Measurements from ENCODE around the gene ADAM8. TPM values are rescaled to one million over a fixed set of nuclear protein-coding genes. Genes with fewer than 3 reads are reported as not detected.

Gene ADAM8
- total RNA-seq, 1 donor from 2014 or later = 16.9 TPM

DNA sequence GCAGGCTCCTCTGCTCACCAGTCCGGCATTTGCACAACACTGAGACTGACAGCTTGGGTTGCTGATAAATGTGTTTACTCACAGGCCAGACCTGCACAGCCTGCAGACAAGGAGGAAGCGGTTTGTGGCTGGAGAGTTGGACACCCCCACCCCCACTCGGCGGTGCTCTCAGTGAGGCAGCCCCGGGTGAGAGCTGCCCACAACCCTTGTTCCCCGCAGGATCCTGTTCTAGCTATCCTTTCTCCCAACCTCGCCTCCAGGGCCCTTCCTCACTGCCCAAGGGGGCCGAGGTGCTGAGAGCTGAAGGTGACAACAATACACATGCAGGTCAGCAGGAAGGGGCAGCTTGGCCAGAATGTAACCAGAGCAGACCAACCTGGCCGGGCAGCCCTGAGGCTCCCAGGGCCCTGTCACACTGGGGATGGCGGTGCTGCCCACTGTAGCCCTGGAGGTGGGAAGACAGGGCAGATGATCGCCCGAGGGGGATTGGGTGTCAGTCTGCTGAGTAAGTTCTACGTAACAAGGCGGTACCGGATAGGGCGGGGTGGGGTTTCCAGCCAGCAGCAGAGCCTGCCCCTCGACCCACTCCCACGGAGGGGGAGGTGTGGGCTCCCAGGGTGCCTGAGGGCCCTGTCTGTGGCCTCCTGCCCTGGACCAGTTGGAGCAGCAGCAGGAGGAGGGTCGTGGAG is 2.1 kb upstream of the ADAM8 start:
- peak overlapping the region; percentile 30 for H3K4me3 Mint-ChIP-seq
- H3K9me3 Mint-ChIP-seq = no peaks in the 10 kb centered on the region
- peaks cover 11% of the 10 kb centered on the region for H3K27me3 Mint-ChIP-seq (ENCODE audit: low read depth)
- H3K36me3 Mint-ChIP-seq = peaks cover 8% of the 10 kb centered on the region
- peak overlapping the region; percentile 72 for H3K27ac Mint-ChIP-seq
- TF ChIP-seq, protein P1, sequence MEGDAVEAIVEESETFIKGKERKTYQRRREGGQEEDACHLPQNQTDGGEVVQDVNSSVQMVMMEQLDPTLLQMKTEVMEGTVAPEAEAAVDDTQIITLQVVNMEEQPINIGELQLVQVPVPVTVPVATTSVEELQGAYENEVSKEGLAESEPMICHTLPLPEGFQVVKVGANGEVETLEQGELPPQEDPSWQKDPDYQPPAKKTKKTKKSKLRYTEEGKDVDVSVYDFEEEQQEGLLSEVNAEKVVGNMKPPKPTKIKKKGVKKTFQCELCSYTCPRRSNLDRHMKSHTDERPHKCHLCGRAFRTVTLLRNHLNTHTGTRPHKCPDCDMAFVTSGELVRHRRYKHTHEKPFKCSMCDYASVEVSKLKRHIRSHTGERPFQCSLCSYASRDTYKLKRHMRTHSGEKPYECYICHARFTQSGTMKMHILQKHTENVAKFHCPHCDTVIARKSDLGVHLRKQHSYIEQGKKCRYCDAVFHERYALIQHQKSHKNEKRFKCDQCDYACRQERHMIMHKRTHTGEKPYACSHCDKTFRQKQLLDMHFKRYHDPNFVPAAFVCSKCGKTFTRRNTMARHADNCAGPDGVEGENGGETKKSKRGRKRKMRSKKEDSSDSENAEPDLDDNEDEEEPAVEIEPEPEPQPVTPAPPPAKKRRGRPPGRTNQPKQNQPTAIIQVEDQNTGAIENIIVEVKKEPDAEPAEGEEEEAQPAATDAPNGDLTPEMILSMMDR (IDR thresholded peaks at IDR 0.05; ENCODE audit: unreplicated experiment) = no peak
- H3K4me1 Mint-ChIP-seq = peaks cover 22% of the 10 kb centered on the region
- no peak for DNase-seq (ENCODE audit: low spot score in 2 of 2, unreplicated experiment in 2 of 2)

DNA sequence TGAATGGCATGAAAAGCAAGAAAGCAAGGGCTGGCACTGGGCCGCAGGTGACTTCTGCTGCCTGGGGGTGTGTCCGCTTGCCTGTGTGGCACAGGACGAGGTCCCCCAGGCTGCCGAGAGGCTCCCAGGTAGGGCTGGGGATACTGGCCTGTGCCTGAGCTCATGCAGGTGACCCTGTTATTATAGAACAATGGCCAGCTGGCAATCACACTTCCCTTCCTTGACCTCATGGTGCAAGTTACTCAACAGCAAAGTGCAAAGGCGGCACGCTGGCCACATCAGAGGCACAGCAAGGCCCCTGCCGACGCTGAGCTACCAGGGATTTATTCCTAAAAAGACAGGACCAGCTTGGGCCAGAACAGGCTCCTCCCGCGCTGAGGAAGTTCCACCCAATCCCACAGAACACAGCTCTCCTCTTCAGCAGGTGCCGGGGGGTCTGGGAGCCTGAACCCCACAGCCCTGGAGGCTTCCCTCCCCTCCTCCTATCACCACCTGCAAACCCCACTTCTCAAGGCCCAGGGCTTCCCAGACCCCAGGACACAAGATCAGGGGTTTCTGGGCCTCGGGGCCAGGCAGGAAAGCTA is 1.4 kb upstream of the ADAM8 start:
- Mint-ChIP-seq H3K27ac (peak overlapping the region; percentile 72), H3K36me3 (peaks cover 7% of the 10 kb centered on the region), H3K4me1 (peaks cover 22% of the 10 kb centered on the region), H3K9me3 (no peaks in the 10 kb centered on the region), H3K27me3 (ENCODE audit: low read depth) (peaks cover 11% of the 10 kb centered on the region), H3K4me3 (peak overlapping the region; percentile 30)
- TF ChIP-seq, protein P1 (IDR thresholded peaks at IDR 0.05; ENCODE audit: unreplicated experiment) = no peak
- DNase-seq (ENCODE audit: low spot score in 2 of 2, unreplicated experiment in 2 of 2) = no peak

DNA sequence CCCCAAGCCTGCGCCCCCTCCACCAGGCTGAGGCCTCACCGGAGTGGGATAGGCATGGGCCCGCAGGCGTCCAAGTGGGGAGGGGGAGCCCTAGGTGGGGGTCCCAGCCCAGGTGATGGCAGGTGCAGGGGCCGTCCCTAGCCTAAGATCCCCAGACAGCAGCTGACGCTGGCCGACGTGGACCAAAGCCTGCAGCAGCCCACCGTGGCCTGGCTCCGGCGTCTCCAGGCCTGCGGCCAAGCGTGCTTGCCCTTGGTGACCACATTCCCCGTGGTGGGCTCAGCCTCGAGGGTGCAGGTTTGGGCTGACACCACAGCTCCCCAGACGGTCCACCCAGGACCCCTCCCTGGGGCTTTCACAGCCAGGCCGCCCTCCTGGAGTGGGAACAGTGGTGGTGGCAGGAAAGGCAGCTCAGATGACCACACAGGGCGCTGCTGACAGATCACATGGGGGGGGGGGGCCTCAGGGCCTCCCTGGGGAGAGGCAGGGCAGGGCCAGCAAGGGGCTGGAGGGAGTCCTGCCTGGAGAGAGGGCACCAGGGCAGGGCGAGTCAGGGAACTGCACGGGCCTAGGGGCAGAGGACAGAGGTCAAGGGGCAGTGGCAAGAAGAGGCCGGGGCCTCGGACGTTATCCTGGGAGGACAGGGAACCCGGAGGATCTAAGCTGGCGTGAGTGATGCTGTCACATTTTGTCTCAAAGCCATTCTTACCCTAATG is 767 bp upstream of the ADAM8 start:
- TF ChIP-seq, protein P1 (IDR thresholded peaks at IDR 0.05; ENCODE audit: unreplicated experiment) = no peak
- peaks cover 22% of the 10 kb centered on the region for H3K4me1 Mint-ChIP-seq
- H3K27me3 Mint-ChIP-seq (ENCODE audit: low read depth) = peaks cover 11% of the 10 kb centered on the region
- no peak overlapping the region for H3K27ac Mint-ChIP-seq
- H3K36me3 Mint-ChIP-seq = peaks cover 5% of the 10 kb centered on the region
- DNase-seq (ENCODE audit: low spot score in 2 of 2, unreplicated experiment in 2 of 2) = no peak
- H3K4me3 Mint-ChIP-seq = no peak overlapping the region
- no peaks in the 10 kb centered on the region for H3K9me3 Mint-ChIP-seq

DNA sequence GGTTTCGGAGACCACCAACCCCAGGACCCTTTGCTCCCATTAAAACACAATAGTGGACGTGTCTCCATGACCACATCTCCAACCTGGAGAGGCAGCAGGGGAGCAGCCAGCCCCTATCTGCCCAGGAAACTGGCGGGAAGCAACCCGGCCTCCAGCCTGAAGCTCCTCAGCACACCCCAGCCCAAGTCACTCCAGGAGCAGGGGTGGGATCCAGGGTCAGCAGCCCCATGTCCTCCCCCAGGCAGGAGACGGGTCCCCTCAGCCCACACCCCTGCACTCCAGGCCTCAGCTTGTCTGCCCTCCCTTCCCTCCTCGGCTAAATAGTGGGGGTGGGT is 601 bp downstream of the ADAM8 start:
- H3K9me3 Mint-ChIP-seq = no peaks in the 10 kb centered on the region
- peaks cover 22% of the 10 kb centered on the region for H3K4me1 Mint-ChIP-seq
- H3K27ac Mint-ChIP-seq = no peak overlapping the region
- H3K36me3 Mint-ChIP-seq = no peaks in the 10 kb centered on the region
- H3K27me3 Mint-ChIP-seq (ENCODE audit: low read depth) = peaks cover 11% of the 10 kb centered on the region
- H3K4me3 Mint-ChIP-seq = peak overlapping the region; percentile 45
- TF ChIP-seq, protein P1 (IDR thresholded peaks at IDR 0.05; ENCODE audit: unreplicated experiment) = no peak
- DNase-seq (ENCODE audit: low spot score in 2 of 2, unreplicated experiment in 2 of 2) = no peak

DNA sequence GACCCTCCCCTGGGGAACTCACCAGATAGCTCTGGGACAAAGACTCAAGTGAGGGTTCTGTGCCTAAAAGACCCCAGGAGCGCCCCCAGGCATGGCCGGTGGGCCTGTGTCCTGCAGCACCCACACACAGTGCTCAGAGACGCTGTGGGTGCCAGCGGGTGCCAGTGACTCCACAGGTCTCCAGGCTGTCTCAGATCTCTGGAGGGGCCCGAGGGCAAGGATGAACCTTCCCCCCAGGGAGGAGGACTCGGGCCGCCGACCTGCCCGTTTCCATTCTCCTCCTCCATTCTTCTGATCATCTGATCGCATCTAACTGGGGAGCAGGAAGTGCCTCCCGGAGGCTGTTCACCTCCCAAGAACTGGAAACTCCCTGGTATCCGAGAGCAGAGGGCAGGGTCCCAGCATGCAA is 980 bp downstream of the ADAM8 start:
- peak overlapping the region; percentile 45 for H3K4me3 Mint-ChIP-seq
- TF ChIP-seq, protein P1 (IDR thresholded peaks at IDR 0.05; ENCODE audit: unreplicated experiment) = no peak
- peaks cover 22% of the 10 kb centered on the region for H3K4me1 Mint-ChIP-seq
- peaks cover 11% of the 10 kb centered on the region for H3K27me3 Mint-ChIP-seq (ENCODE audit: low read depth)
- H3K36me3 Mint-ChIP-seq = no peaks in the 10 kb centered on the region
- no peak for DNase-seq (ENCODE audit: low spot score in 2 of 2, unreplicated experiment in 2 of 2)
- H3K27ac Mint-ChIP-seq = no peak overlapping the region
- no peaks in the 10 kb centered on the region for H3K9me3 Mint-ChIP-seq
